Cardiac muscle cell (in vitro differentiated cells and primary cell): Measurements from ENCODE around the gene BNC2. TPM values are rescaled to one million over a fixed set of nuclear protein-coding genes. Genes with fewer than 3 reads are reported as not detected.

Experiments
- DNase-seq, 2 donors: peaks; one replicate each; pipeline versions ENCODE4 v3.0.0 to v3.0.0-alpha.2; 2010 to 2017; ENCODE audit warnings: low read depth in 1 of 2, low spot score in 1 of 2
- H3K27ac ChIP-seq: fragments of 200-600 bp; sonication (generic); 2 replicates; pipeline ENCODE4 v1.5.1; 2016
- H3K27me3 ChIP-seq: fragments of 200-600 bp; sonication (generic); 2 replicates; pipeline ENCODE4 v1.6.0; 2016; ENCODE audit warnings: control low read depth
- H3K36me3 ChIP-seq: fragments of 200-600 bp; sonication (generic); 2 replicates; pipeline ENCODE4 v1.5.1; 2016; ENCODE audit warnings: control low read depth
- H3K4me1 ChIP-seq: fragments of 200-600 bp; sonication (generic); 2 replicates; pipeline ENCODE4 v1.8.1; 2017; ENCODE audit warnings: low read depth, mild to moderate bottlenecking, mixed run types
- H3K4me3 ChIP-seq: fragments of 200-600 bp; sonication (generic); 2 replicates; pipeline ENCODE4 v1.5.1; 2016; ENCODE audit warnings: mild to moderate bottlenecking
- H3K9me3 ChIP-seq: fragments of 200-600 bp; sonication (generic); 2 replicates; pipeline ENCODE4 v1.5.1; 2017; ENCODE audit warnings: low read depth, mild to moderate bottlenecking, control low read depth
- polyA plus RNA-seq: library from polyadenylated mRNA; unstranded; fragments of >200 nt; fragmentation: Nextera tagmentation; extraction: Ambion mirVana; gene quantifications from 2 replicates; pipeline ENCODE4 v1.2.1, GENCODE V29; 2016
- total RNA-seq: library from RNA; depleted of rRNA; stranded (reverse); fragments of >200 nt; gene quantifications from 2 replicates; pipeline ENCODE4 v1.2.3, GENCODE V29; 2016
- TF ChIP-seq, protein P1 (sequence below): IDR thresholded peaks from 2 replicates; pipeline ENCODE4 v1.5.1; 2012; ENCODE audit warnings: low read depth, mild to moderate bottlenecking, low read length

Gene BNC2
- total and polyA plus RNA-seq, 2 experiments from 2014 or later = 0.54 to 0.55 TPM

DNA sequence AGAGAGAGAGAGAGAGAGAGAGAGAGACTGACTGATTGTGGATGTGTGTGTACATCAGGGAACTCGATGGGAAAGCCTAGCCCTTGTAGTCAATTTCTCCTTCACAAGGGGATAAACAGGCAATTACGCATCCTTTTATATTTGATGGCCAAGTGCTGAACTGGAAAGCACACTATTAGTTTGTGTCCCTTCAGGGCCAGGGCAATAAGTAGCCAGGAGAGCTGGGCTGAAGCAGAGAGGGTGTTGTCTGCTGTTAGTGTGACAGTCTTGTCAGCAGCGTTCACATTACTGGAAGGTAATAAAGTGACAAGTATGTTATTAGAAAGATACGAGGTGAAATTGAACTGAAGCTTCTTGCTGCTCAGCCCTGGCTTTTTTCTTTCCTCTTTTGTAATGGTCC, 457.7 kb downstream of the BNC2 start:
- H3K36me3 ChIP-seq = no peaks in the 10 kb centered on the region
- H3K9me3 ChIP-seq = no peaks in the 10 kb centered on the region
- TF ChIP-seq, protein P1, sequence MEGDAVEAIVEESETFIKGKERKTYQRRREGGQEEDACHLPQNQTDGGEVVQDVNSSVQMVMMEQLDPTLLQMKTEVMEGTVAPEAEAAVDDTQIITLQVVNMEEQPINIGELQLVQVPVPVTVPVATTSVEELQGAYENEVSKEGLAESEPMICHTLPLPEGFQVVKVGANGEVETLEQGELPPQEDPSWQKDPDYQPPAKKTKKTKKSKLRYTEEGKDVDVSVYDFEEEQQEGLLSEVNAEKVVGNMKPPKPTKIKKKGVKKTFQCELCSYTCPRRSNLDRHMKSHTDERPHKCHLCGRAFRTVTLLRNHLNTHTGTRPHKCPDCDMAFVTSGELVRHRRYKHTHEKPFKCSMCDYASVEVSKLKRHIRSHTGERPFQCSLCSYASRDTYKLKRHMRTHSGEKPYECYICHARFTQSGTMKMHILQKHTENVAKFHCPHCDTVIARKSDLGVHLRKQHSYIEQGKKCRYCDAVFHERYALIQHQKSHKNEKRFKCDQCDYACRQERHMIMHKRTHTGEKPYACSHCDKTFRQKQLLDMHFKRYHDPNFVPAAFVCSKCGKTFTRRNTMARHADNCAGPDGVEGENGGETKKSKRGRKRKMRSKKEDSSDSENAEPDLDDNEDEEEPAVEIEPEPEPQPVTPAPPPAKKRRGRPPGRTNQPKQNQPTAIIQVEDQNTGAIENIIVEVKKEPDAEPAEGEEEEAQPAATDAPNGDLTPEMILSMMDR = no peak

DNA sequence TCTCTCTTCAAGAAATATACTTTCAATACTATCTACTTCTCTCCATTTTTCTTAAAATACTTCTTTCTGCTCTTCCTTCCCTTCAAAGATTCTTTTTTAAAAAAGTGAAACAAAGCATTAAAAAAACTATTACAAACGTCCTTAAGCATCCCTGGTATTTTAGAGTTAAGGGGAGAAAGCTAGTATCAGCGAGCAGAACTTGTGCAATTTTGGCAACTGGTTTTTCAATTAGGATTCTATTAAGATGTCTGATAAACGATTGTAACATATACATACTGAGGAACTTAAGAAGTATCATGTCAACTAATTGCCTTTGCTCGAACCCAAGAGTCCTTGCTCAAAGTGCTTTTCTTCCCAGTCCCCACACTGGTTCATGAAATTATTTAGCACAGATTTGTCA, 459.2 kb downstream of the BNC2 start:
- H3K9me3 ChIP-seq = no peaks in the 10 kb centered on the region

More for the DNA sequence above, 457.7 kb downstream of the BNC2 start:
- no peak overlapping the region for H3K27ac ChIP-seq
- H3K4me3 ChIP-seq = no peak overlapping the region
- DNase-seq = peak; percentile 12 to 43
- no peaks in the 10 kb centered on the region for H3K4me1 ChIP-seq
- H3K27me3 ChIP-seq = peaks cover 26% of the 10 kb centered on the region

DNA sequence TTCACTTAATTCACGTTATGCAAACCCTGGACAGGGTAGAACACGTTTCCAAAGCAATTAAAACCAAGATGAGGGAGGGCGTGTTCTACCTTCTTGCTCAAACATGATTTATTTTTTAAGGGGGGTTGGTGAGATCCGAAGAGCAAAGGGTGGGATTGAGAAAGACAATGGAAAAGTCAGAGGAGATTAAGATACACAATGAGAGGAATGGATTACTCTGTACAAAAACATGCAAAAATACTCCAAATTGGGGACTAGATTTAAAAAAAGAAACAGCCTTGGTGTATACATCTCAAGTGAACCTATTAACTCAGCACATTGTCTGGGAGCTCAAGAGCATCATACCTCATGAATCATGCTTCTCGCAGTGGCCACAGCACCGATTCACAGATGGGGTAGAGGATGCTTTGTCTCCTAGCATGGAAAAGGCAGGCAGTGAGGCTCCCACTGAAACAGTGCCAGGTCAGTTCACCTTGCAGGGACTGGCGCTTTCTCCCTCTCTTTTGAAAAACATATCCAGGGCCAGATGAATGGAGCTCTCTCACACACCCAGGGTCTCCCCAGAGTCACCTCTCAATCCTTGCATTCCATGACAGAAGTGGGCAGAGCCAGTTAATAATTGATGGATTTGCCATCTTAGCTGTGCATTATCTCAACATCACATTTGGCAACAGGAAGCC, 459.7 kb downstream of the BNC2 start:
- peak in 1 of 2 donors; percentile 50 for DNase-seq
- peaks cover 34% of the 10 kb centered on the region for H3K27me3 ChIP-seq

More for the DNA sequence above, 459.2 kb downstream of the BNC2 start:
- TF ChIP-seq, protein P1 = no peak
- H3K27me3 ChIP-seq = peaks cover 34% of the 10 kb centered on the region
- H3K4me1 ChIP-seq = no peaks in the 10 kb centered on the region
- DNase-seq = peak in 1 of 2 donors; percentile 56
- no peak overlapping the region for H3K27ac ChIP-seq
- no peaks in the 10 kb centered on the region for H3K36me3 ChIP-seq
- no peak overlapping the region for H3K4me3 ChIP-seq

DNA sequence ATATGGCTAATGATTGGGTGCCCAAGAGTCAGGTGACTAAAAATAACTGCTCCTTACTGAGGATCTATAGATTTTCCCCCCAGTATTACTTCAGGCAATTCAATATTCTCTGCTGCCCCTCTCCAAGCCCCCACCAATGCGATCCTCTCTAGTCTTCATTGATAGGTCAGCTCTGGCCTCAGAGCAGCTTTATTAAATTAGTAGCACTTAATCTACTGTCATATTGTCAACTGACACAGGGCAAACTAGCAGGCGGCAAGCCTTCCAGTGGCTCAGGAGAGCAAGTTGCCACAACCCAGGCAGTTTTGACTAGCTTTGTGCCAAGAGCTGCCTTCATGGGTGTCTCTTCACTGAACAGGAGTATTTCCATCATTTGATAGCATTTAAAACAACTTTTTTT, 462.9 kb downstream of the BNC2 start:
- Histone ChIP-seq H3K4me1 (no peaks in the 10 kb centered on the region), H3K27me3 (peaks cover 34% of the 10 kb centered on the region), H3K4me3 (no peak overlapping the region), H3K36me3 (no peaks in the 10 kb centered on the region), H3K27ac (no peak overlapping the region), H3K9me3 (no peaks in the 10 kb centered on the region)
- no peak for DNase-seq
- TF ChIP-seq, protein P1 = no peak

More for the DNA sequence above, 459.7 kb downstream of the BNC2 start:
- Histone ChIP-seq H3K4me3 (no peak overlapping the region), H3K4me1 (no peaks in the 10 kb centered on the region), H3K27ac (no peak overlapping the region), H3K9me3 (no peaks in the 10 kb centered on the region), H3K36me3 (no peaks in the 10 kb centered on the region)
- TF ChIP-seq, protein P1 = no peak

DNA sequence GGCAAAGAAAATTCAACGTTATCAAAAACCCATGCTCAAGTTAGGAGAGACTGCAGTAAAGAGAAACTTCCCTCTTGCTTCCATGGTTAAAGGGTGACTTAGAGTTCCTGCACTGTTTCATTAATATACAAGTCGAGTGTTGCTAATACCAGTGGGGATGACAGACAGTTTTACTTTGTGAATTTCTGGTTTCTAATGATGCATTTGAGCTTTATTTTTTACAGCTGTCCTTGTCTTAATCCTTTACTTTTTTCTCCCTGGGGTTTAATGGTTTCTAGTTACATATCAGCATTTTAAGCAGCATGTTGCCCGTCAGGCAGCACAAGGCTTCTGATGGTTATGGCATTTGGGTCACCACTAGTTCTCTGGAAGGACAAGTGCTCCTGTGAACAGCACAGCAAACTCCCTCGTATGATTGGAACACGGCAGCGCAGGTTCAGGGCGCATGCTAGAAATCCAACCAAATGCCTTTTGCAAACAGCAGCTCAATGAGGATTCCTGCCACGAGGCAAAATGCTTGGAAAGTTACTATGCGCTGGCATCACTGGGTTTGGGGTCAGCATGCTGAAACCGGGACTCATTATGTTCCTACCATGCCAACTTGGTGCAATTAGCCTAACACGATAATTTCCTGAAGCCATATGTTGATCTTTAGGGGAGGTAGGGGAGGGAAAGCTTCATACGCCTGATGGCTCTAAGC, 463.8 kb downstream of the BNC2 start:
- no peak for DNase-seq
- H3K27ac ChIP-seq = no peak overlapping the region
- H3K36me3 ChIP-seq = no peaks in the 10 kb centered on the region
- TF ChIP-seq, protein P1 = no peak
- H3K9me3 ChIP-seq = no peaks in the 10 kb centered on the region
- no peaks in the 10 kb centered on the region for H3K4me1 ChIP-seq
- H3K4me3 ChIP-seq = no peak overlapping the region
- H3K27me3 ChIP-seq = peaks cover 30% of the 10 kb centered on the region
